HL-60/S4 treated with phorbol 12-myristate 13-acetate at 8.2 ng/mL for 4 days and 3 days (cell line): Measurements from ENCODE around the gene FTSJ3.
"Not testable (repeated sequence)": the region's sequence is repeated elsewhere in the genome, so short reads cannot be mapped to it uniquely, and the experiment has no call there.

ENCODE experiments used
- in situ Hi-C: fragments of 300-500 bp; cut with MboI; formaldehyde crosslinking; loops from 2 replicates; pipeline ENCODE4 v1.15.0; 2022; ENCODE audit warnings: low sequenced_read_pairs

Gene FTSJ3

GRCh38 chr17:63827002-63827800 lies at the start of gene FTSJ3, which contains the start of gene PSMC5:
Gene FTSJ3 (minus strand): TSS chr17:63827663. CDS start chr17:63826902, 761 bp downstream.
Gene PSMC5 (plus strand): TSS chr17:63827431. CDS start chr17:63827491, 60 bp downstream.
- in situ Hi-C loops: no loop called here

- in situ Hi-C loops: not testable (repeated sequence)
Observed at GRCh38 chr17:63874693-63875092, 47.2 kb upstream of the FTSJ3 start.

- in situ Hi-C loops: not testable (repeated sequence)
Observed at GRCh38 chr17:63874061-63874626, 46.7 kb upstream of the FTSJ3 start.

GRCh38 chr17:63873577-63873976 lies 46.1 kb upstream of the FTSJ3 start, which contains the start of gene CSH2:
Gene CSH2 (minus strand): TSS chr17:63873677. CDS start chr17:63873614, 63 bp downstream.
- in situ Hi-C loops: not testable (repeated sequence)

GRCh38 chr17:63871646-63872365 lies 44.3 kb upstream of the FTSJ3 start:
- in situ Hi-C loops: not testable (repeated sequence)

GRCh38 chr17:63870292-63870665 lies 42.8 kb upstream of the FTSJ3 start:
- in situ Hi-C loops: not testable (repeated sequence)

- in situ Hi-C loops: not testable (repeated sequence)
Observed at GRCh38 chr17:63869491-63870291, 42.2 kb upstream of the FTSJ3 start.

GRCh38 chr17:63866625-63867024 lies 39.2 kb upstream of the FTSJ3 start:
- in situ Hi-C loops: not testable (repeated sequence)

- in situ Hi-C loops: no loop called here
Observed at GRCh38 chr17:63859257-63859656, 31.8 kb upstream of the FTSJ3 start.

GRCh38 chr17:63856425-63856824 lies 29.0 kb upstream of the FTSJ3 start:
- in situ Hi-C loops: not testable (repeated sequence)

GRCh38 chr17:63855185-63855584 lies 27.7 kb upstream of the FTSJ3 start:
- in situ Hi-C loops: no loop called here

- in situ Hi-C loops: no loop called here
Observed at GRCh38 chr17:63854709-63855108, 27.2 kb upstream of the FTSJ3 start.

GRCh38 chr17:63853260-63853659 lies 25.8 kb upstream of the FTSJ3 start:
- in situ Hi-C loops: no loop called here

- in situ Hi-C loops: no loop called here
Observed at GRCh38 chr17:63850401-63850800, 22.9 kb upstream of the FTSJ3 start.

- in situ Hi-C loops: no loop called here
Observed at GRCh38 chr17:63848834-63849689, 21.6 kb upstream of the FTSJ3 start.

- in situ Hi-C loops: no loop called here
Observed at GRCh38 chr17:63847525-63848249, 20.2 kb upstream of the FTSJ3 start.

- in situ Hi-C loops: no loop called here
Observed at GRCh38 chr17:63845509-63845908, 18.0 kb upstream of the FTSJ3 start.

GRCh38 chr17:63843910-63844677 lies 16.6 kb upstream of the FTSJ3 start:
- in situ Hi-C loops: no loop called here
